HG02884 (cell line): ENCODE measurements around the gene TXLNA.

Experiments
- ATAC-seq: cut with Tn5 transposase; IDR thresholded peaks from one replicate; pipeline ENCODE4 v1.9.1; 2021; ENCODE audit warnings: mild to moderate bottlenecking, moderate library complexity; ENCODE audit not compliant: unreplicated experiment

Gene TXLNA

GRCh38 chr1:32242341-32242851 lies 62.9 kb downstream of the TXLNA start:
- ATAC-seq: no peak

- no peak for ATAC-seq
Measured at GRCh38 chr1:32246888-32247273, 67.4 kb downstream of the TXLNA start, which contains the start of gene FAM167B. Gene FAM167B (plus strand): TSS chr1:32247222. CDS start chr1:32247422, 200 bp downstream.

GRCh38 chr1:32247452-32247851 lies 68.0 kb downstream of the TXLNA start:
- ATAC-seq: no peak
